Measurements from ENCODE around the gene MCOLN3. TPM values are rescaled to one million over a fixed set of nuclear protein-coding genes. Genes with fewer than 3 reads are reported as not detected.
A peak's percentile ranks its signal among the peaks of the same experiment; 100 is the strongest.

The MCOLN3 gene
- total and polyA plus RNA-seq, 2 donors (not counting 1 experiment from before 2014, with no cell fraction given) = 2.5 to 2.7 TPM

DNA sequence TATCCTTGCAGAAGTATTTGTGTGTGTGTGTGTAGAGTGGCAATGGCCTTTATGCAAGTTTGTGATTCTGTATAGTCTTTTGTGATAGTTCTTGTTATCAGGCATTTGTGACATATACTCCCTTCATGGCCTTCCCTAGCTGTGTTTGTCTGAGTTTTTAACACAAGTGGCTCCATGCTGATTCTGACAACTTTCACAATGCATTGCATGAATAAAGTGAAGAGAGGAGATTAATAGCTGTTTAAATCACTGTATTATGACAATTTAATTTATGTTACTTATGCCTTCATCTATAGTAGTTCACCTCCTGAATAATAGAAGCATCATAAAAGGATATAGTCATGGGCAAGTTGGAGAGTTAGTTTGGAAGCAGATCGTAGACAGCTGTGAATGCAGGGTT lies 17.2 kb upstream of the MCOLN3 start:
- Histone ChIP-seq H3K79me2 (ENCODE audit: control insufficient read depth, insufficient read depth, low read length) (no peaks in the 10 kb centered on the region), H3K4me3 (replicated peaks in 1 of 4; ENCODE audit: control extremely low read depth in 1 of 4, insufficient read depth in 1 of 4, low read depth in 3 of 4, low read length in 4 of 4) (no peak overlapping the region), H3K4me1 (ENCODE audit: control insufficient read depth, extremely low read depth, insufficient read depth, low read length) (no peaks in the 10 kb centered on the region), H3K36me3 (ENCODE audit: control insufficient read depth, insufficient read depth, low read length) (no peaks in the 10 kb centered on the region), H3K27ac (ENCODE audit: insufficient read depth, low read length) (no peak overlapping the region), H3K4me2 (ENCODE audit: extremely low read depth, insufficient read depth, low read length) (no peak overlapping the region), H3K9me3 (ENCODE audit: control insufficient read depth, insufficient read depth, low read depth, low read length) (no peaks in the 10 kb centered on the region), H4K20me1 (ENCODE audit: control insufficient read depth, extremely low read depth, insufficient read depth, low read length) (no peaks in the 10 kb centered on the region), H2AFZ (ENCODE audit: low read length) (no peak overlapping the region), H3K9ac (ENCODE audit: insufficient read depth, low read length) (no peak overlapping the region), H3K27me3 (ENCODE audit: control insufficient read depth, insufficient read depth, low read length) (no peaks in the 10 kb centered on the region)
- TF ChIP-seq, protein P1, sequence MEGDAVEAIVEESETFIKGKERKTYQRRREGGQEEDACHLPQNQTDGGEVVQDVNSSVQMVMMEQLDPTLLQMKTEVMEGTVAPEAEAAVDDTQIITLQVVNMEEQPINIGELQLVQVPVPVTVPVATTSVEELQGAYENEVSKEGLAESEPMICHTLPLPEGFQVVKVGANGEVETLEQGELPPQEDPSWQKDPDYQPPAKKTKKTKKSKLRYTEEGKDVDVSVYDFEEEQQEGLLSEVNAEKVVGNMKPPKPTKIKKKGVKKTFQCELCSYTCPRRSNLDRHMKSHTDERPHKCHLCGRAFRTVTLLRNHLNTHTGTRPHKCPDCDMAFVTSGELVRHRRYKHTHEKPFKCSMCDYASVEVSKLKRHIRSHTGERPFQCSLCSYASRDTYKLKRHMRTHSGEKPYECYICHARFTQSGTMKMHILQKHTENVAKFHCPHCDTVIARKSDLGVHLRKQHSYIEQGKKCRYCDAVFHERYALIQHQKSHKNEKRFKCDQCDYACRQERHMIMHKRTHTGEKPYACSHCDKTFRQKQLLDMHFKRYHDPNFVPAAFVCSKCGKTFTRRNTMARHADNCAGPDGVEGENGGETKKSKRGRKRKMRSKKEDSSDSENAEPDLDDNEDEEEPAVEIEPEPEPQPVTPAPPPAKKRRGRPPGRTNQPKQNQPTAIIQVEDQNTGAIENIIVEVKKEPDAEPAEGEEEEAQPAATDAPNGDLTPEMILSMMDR (conservative IDR thresholded peaks at IDR 0.05 in 1 of 2, IDR thresholded peaks at IDR 0.05 in 1 of 2; ENCODE audit: low read depth in 1 of 2, low read length in 2 of 2) = no peak
- no peak for DNase-seq (ENCODE audit: low read depth in 2 of 2)

DNA sequence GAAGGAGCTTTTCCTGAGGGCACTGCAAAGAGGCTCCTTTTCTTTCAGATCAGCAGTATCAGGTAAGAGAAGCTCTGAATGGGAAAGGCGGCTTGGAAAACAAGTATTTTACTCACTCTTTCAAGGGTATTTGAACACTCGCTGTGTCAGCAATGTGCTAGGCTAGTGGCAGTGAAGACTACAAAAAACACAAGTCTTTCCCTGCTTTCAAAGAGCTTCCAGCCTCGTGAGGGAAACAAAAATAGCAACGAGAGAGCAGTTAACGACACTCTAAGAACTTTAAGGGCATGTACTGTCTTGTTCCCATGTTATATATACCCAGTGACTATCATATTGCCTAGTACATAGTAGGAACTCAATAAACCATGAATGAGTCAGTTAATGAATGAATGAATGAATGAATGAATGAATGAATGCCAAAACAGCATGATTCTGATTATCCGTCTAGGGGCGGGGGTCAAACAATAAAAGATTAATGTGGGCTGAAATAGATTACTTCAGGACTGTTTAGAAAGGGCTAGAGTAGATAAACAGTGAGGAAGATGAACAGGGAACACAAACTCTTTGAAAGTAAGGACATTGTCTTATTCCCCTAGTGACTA lies 14.2 kb upstream of the MCOLN3 start:
- Histone ChIP-seq H3K27me3 (ENCODE audit: control insufficient read depth, insufficient read depth, low read length) (no peaks in the 10 kb centered on the region), H3K79me2 (ENCODE audit: control insufficient read depth, insufficient read depth, low read length) (no peaks in the 10 kb centered on the region), H3K4me2 (ENCODE audit: extremely low read depth, insufficient read depth, low read length) (peak overlapping the region; percentile 89), H3K4me3 (replicated peaks in 1 of 4; ENCODE audit: control extremely low read depth in 1 of 4, insufficient read depth in 1 of 4, low read depth in 3 of 4, low read length in 4 of 4) (peak overlapping the region; percentile 36 to 74 (median 58)), H3K36me3 (ENCODE audit: control insufficient read depth, insufficient read depth, low read length) (no peaks in the 10 kb centered on the region), H3K9ac (ENCODE audit: insufficient read depth, low read length) (peak overlapping the region; percentile 33), H3K4me1 (ENCODE audit: control insufficient read depth, extremely low read depth, insufficient read depth, low read length) (no peaks in the 10 kb centered on the region), H2AFZ (ENCODE audit: low read length) (peak overlapping the region; percentile 75), H3K27ac (ENCODE audit: insufficient read depth, low read length) (peak overlapping the region; percentile 83), H4K20me1 (ENCODE audit: control insufficient read depth, extremely low read depth, insufficient read depth, low read length) (no peaks in the 10 kb centered on the region), H3K9me3 (ENCODE audit: control insufficient read depth, insufficient read depth, low read depth, low read length) (no peaks in the 10 kb centered on the region)
- no peak for DNase-seq (ENCODE audit: low read depth in 2 of 2)
- no peak for TF ChIP-seq EZH2 (IDR thresholded peaks at IDR 0.05; ENCODE audit: low read length, missing control alignments)
- TF ChIP-seq, protein P1 (conservative IDR thresholded peaks at IDR 0.05 in 1 of 2, IDR thresholded peaks at IDR 0.05 in 1 of 2; ENCODE audit: low read depth in 1 of 2, low read length in 2 of 2) = no peak

DNA sequence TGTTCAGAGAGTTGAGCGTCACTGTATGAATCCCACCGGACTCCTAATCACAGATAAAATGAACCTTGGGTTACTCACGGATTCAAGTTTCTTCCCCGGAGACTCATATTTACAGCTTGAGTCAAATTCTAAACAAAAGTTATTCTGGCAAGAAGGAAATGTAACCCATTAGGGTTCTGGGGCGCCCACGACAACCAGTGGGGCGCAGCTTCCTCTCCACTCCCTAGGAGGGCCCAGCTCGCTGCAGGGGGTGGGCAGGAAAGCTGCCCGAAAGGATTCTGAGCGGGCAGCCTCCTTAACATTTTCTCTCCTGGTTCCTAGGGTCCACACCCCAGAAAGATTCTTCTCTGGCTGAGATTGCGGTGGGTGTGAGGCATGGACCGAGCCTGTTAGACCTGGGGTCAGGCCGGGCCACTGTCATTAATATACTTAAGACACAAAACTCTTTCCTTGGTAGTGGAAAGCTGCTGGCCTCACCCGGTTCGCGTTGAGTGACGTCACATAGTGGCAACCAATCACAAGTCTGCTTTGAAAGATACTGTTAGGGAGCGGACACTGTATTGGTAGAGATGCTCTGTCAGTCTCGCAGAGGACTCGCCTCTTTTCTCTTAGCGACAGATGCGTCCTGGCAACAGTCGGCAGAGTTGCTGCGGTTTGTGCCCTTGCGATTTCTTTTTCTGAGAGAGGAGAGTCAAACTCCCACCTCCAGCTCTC lies 13.6 kb upstream of the MCOLN3 start:
- Histone ChIP-seq H3K4me1 (ENCODE audit: control insufficient read depth, extremely low read depth, insufficient read depth, low read length) (no peaks in the 10 kb centered on the region), H3K36me3 (ENCODE audit: control insufficient read depth, insufficient read depth, low read length) (no peaks in the 10 kb centered on the region), H3K27me3 (ENCODE audit: control insufficient read depth, insufficient read depth, low read length) (no peaks in the 10 kb centered on the region), H3K9ac (ENCODE audit: insufficient read depth, low read length) (peak overlapping the region; percentile 33), H3K4me3 (replicated peaks in 1 of 4; ENCODE audit: control extremely low read depth in 1 of 4, insufficient read depth in 1 of 4, low read depth in 3 of 4, low read length in 4 of 4) (peak overlapping the region; percentile 36 to 74 (median 58)), H2AFZ (ENCODE audit: low read length) (peak overlapping the region; percentile 90), H3K4me2 (ENCODE audit: extremely low read depth, insufficient read depth, low read length) (peak overlapping the region; percentile 89), H3K9me3 (ENCODE audit: control insufficient read depth, insufficient read depth, low read depth, low read length) (no peaks in the 10 kb centered on the region), H3K27ac (ENCODE audit: insufficient read depth, low read length) (peak overlapping the region; percentile 83), H3K79me2 (ENCODE audit: control insufficient read depth, insufficient read depth, low read length) (no peaks in the 10 kb centered on the region), H4K20me1 (ENCODE audit: control insufficient read depth, extremely low read depth, insufficient read depth, low read length) (no peaks in the 10 kb centered on the region)
- TF ChIP-seq EZH2 (IDR thresholded peaks at IDR 0.05; ENCODE audit: low read length, missing control alignments) = no peak
- TF ChIP-seq, protein P1 (conservative IDR thresholded peaks at IDR 0.05 in 1 of 2, IDR thresholded peaks at IDR 0.05 in 1 of 2; ENCODE audit: low read depth in 1 of 2, low read length in 2 of 2) = no peak
- DNase-seq (ENCODE audit: low read depth in 2 of 2) = peak; percentile 98 to 99
